Large intestine (tissue), 3 donors: ENCODE results near the gene CDC25A. TPM values are rescaled to one million over a fixed set of nuclear protein-coding genes. Genes with fewer than 3 reads are reported as not detected.

Source experiments
- DNase-seq, 2 donors: peaks; one replicate each; pipeline versions ENCODE4 v3.0.0 to v3.0.0-alpha.2; 2013
- H3K27ac ChIP-seq: one replicate; pipeline ENCODE4 v1.5.1; 2013; ENCODE audit warnings: low read length
- H3K27me3 ChIP-seq: 2 replicates; pipeline ENCODE4 v1.6.1; 2013; ENCODE audit warnings: low read length; ENCODE audit not compliant: control insufficient read depth, insufficient read depth
- H3K36me3 ChIP-seq: 2 replicates; pipeline ENCODE4 v1.6.1; 2013; ENCODE audit warnings: low read length; ENCODE audit not compliant: control insufficient read depth, insufficient read depth
- H3K4me1 ChIP-seq: one replicate; pipeline ENCODE4 v1.6.1; 2013; ENCODE audit warnings: low read length; ENCODE audit not compliant: control insufficient read depth, insufficient read depth
- H3K4me3 ChIP-seq: one replicate; pipeline ENCODE4 v1.5.1; 2013; ENCODE audit warnings: low read length
- H3K9me3 ChIP-seq: one replicate; pipeline ENCODE4 v1.6.1; 2013; ENCODE audit warnings: mild to moderate bottlenecking, low read depth, low read length, moderate library complexity; ENCODE audit not compliant: control insufficient read depth
- WGBS: methylation state at CpG from one replicate; pipeline ENCODE4 v1.1.5; 2013; ENCODE audit warnings: low lambda C conversion rate; ENCODE audit not compliant: insufficient coverage; 5-methylcytosine and 5-hydroxymethylcytosine counted together
- polyA plus RNA-seq: library from polyadenylated mRNA; unstranded; fragments of 120-200 nt; gene quantifications from one replicate; pipeline ENCODE4 v1.2.1, GENCODE V29; 2013

CDC25A gene
- polyA plus RNA-seq, 1 donor = 5.3 TPM

DNA sequence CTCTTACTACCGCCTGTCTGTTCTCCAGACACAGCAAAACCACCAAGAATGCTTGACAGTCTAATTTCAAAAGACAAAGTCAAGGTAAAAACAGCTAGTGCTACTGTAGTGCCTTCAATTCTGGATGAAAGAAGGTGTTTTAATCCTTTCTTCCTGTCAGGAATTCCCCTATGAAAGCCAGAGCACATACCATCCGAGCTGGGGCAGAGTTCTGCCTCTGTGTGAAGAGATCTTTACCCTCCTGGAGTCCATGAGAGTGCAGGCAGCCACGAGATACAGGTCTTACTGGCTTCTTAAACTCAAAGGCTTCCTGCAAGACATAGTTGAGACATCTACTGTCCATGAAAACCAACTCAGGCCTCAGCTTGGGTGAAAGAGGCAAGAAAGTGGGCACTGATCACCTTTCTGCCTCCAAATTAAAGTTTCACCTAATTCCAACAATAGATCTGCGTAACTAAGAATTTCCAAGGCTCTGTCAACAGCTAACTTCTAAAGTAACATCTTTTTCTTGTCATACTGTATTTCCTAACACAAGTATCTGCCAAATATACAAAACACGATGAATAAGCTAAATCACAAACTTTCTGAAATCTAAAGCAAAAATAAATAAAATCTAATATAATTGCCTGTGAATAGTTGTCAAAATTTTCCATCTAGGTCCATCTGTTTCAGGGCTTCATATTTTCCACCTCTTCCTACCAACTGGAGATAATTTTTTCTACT lies 7.5 kb downstream of the CDC25A start:
- Histone ChIP-seq H3K36me3 (peaks cover 32% of the 10 kb centered on the region), H3K9me3 (no peaks in the 10 kb centered on the region), H3K4me1 (peaks cover 4% of the 10 kb centered on the region), H3K4me3 (no peak overlapping the region), H3K27me3 (no peaks in the 10 kb centered on the region), H3K27ac (peak overlapping the region; percentile 44)
- 71% methylated on average over 1 of the region's 5 CpGs for WGBS
- peak; percentile 31 to 69 for DNase-seq

DNA sequence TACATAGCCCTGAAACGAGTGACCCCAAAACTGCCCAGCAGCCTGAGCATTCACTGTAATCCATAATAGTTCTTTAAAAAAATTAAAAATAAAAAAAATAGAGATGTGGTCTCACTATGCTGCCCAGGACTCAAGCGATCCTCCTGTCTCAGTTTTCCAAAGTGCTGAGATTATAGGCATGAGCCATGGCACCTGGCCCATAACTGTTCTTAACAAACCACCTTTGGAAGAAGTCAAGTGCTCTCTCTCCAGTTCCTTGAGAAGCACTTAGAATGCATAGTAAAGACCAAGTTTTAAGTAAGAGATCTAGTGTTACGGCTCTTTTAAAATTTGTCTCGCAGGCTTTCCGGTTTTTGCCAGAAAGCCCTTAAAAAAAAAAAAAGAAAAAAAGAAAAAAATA lies 8.2 kb downstream of the CDC25A start:
- Histone ChIP-seq H3K36me3 (peaks cover 30% of the 10 kb centered on the region), H3K4me1 (no peaks in the 10 kb centered on the region), H3K27me3 (no peaks in the 10 kb centered on the region), H3K9me3 (no peaks in the 10 kb centered on the region), H3K27ac (no peak overlapping the region), H3K4me3 (no peak overlapping the region)
- WGBS = 93% methylated on average over 3 of the region's 5 CpGs
- DNase-seq = no peak

DNA sequence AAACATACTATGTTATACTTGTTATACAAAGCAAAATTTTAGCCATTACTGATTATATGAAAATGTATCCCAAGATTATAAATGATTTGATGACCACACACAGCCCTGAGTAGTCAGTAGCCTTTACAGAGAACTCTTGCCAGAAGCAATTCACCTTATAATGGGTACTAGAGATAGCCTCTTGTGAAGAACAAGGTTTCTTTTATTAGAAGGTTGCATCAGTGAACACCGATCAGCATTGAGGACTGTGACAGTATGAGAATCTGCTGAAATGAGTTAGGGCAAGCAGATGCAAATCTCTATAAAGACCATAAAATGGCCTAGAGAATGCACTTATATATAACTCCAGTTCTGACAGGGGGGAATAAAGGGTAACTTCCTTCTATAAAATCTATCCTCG lies 10.1 kb downstream of the CDC25A start:
- Histone ChIP-seq H3K4me1 (no peaks in the 10 kb centered on the region), H3K4me3 (no peak overlapping the region), H3K27me3 (no peaks in the 10 kb centered on the region), H3K27ac (no peak overlapping the region), H3K36me3 (peaks cover 41% of the 10 kb centered on the region), H3K9me3 (no peaks in the 10 kb centered on the region)
- no CpG with 5 or more reads among the region's 2 CpGs for WGBS
- DNase-seq = no peak

DNA sequence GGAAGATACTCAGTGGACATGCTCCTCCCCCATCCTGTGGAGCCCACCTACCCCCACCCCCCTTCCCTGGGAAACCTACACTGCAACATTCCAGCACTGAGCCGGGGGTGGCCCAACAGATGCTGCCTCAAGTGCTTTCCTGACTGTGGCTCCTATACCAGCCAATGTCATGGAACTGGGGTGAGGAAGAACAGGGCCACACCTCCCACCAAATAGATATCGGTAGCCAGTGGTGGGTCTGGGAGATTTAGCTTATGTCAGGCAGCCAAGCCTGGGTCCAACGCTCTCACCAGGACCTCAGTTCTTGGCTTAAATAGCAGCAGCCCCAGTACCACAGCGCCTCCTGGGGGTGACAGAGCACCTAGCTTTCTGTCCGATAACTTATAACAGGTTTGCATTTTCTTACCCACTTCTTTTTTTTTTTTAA lies 30.3 kb downstream of the CDC25A start:
- peak; percentile 36 for DNase-seq
- no CpG with 5 or more reads among the region's 5 CpGs for WGBS
- peaks cover 22% of the 10 kb centered on the region for H3K36me3 ChIP-seq
- no peak overlapping the region for H3K4me3 ChIP-seq
- H3K4me1 ChIP-seq = no peaks in the 10 kb centered on the region
- no peaks in the 10 kb centered on the region for H3K27me3 ChIP-seq
- no peak overlapping the region for H3K27ac ChIP-seq
- H3K9me3 ChIP-seq = no peaks in the 10 kb centered on the region

DNA sequence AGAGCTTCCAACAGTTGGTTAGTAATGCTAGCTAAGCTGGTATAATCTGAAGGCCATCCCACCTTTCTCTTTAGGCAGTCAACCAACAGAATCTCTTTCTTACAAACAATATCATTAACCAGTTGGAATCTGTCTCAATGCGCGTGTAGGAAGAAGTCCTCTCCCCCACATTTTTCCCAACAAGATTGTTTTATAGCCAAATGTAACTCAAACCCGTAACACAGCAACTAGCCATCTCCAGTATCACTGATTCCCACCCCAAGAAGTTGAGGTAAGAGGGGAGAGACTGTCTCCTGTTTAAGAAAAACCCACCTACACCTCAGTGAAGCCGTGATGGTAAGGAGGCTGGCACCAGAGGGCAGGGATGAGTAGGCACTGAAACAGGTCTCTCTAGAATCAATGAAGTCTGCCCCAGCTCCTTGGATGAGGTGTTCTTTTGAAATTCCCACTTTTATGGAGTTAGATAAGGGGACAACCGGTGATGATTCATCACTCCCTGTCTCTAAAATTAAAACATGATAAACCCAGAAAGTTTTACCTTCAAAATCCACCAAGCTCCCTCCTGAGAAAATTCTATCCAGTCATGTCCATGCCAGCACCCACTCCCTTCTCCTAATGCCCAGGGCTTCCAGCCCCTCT lies 30.9 kb downstream of the CDC25A start:
- no peak overlapping the region for H3K4me3 ChIP-seq
- H3K36me3 ChIP-seq = peaks cover 19% of the 10 kb centered on the region
- no peak overlapping the region for H3K27ac ChIP-seq
- H3K27me3 ChIP-seq = no peaks in the 10 kb centered on the region
- DNase-seq = no peak
- 80% methylated on average over 3 of the region's 5 CpGs for WGBS
- no peaks in the 10 kb centered on the region for H3K4me1 ChIP-seq
- no peaks in the 10 kb centered on the region for H3K9me3 ChIP-seq

DNA sequence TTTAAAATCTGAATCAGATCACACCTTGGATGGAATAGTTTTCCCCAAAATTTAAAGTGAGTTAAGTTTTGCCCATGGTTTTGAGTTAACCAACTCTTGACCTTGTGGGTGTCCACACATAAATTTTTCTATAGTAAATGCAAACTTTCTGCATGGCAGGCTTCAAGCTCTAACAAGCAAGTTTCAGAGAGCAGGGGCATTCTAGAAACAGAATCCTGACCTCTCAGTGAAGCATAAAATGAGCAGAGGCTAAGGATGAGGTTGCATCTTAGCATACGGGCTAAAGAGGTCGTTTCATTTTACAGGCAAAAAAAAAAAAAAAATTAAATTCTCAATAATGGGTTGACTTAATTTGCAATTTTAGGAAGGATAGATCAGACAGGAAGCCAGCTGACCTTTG lies 32.1 kb downstream of the CDC25A start:
- WGBS = no CpG with 5 or more reads among the region's 2 CpGs
- Histone ChIP-seq H3K27ac (no peak overlapping the region), H3K9me3 (no peaks in the 10 kb centered on the region), H3K27me3 (no peaks in the 10 kb centered on the region), H3K4me1 (peaks cover 3% of the 10 kb centered on the region), H3K4me3 (no peak overlapping the region), H3K36me3 (peaks cover 13% of the 10 kb centered on the region)
- DNase-seq = no peak

DNA sequence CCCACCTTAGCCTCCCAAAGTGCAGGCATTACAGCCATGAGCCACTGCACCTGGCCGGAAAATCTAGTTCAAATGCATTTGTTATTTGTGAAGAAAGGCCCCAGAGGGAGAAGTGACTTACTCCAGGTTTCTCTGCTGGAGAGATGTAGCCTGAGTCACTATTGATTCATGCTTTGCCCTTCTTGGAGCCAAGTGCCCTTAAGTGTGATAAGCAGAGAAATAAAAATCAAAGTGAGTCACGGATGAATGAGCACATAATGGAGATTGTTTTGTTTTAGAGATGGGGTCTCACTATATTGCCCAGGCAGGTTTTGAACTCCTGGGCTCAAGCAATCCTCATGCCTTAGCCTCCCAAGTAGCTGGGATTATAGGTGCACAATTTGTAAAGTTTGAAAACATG lies 33.1 kb downstream of the CDC25A start:
- WGBS = 100% methylated on average over 1 of the region's 2 CpGs
- no peak overlapping the region for H3K27ac ChIP-seq

DNA sequence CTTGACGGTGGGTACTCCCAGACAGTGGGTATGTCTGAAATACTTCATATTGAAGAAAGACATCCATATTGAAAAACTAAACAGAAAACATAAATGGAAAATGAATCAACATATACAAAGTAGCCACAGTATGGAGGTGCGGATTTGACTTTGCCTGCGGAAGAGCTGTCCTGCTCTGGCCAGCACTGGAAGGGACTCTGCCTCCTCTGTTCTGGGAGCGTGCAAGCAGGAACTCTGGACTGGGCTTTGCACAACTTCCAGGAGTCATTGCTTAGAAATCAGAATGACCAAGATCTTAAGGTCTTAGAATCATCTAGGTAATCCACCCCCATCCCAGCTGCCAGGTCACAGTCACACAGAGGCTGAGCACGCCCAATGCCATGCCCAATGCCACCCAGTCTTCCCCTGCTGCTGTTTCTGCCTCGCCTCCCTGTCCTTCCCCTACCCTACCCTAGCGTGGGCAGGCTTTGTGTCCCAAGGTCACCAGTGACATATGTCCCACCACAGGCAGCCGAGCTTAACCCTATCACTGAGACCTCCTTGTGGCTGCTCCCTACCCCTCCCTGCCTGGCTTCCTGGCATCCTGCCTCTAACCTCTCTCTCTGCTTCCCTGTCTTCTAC lies 36.3 kb downstream of the CDC25A start:
- H3K27me3 ChIP-seq = no peaks in the 10 kb centered on the region
- H3K4me1 ChIP-seq = peaks cover 3% of the 10 kb centered on the region
- H3K36me3 ChIP-seq = no peaks in the 10 kb centered on the region
- DNase-seq = no peak
- no peak overlapping the region for H3K27ac ChIP-seq
- H3K9me3 ChIP-seq = no peaks in the 10 kb centered on the region
- WGBS = no CpG with 5 or more reads among the region's 8 CpGs
- H3K4me3 ChIP-seq = no peak overlapping the region

More for the DNA sequence above, 33.1 kb downstream of the CDC25A start:
- no peaks in the 10 kb centered on the region for H3K9me3 ChIP-seq
- DNase-seq = no peak
- H3K4me3 ChIP-seq = no peak overlapping the region
- no peaks in the 10 kb centered on the region for H3K27me3 ChIP-seq
- peaks cover 3% of the 10 kb centered on the region for H3K4me1 ChIP-seq
- H3K36me3 ChIP-seq = peaks cover 11% of the 10 kb centered on the region

DNA sequence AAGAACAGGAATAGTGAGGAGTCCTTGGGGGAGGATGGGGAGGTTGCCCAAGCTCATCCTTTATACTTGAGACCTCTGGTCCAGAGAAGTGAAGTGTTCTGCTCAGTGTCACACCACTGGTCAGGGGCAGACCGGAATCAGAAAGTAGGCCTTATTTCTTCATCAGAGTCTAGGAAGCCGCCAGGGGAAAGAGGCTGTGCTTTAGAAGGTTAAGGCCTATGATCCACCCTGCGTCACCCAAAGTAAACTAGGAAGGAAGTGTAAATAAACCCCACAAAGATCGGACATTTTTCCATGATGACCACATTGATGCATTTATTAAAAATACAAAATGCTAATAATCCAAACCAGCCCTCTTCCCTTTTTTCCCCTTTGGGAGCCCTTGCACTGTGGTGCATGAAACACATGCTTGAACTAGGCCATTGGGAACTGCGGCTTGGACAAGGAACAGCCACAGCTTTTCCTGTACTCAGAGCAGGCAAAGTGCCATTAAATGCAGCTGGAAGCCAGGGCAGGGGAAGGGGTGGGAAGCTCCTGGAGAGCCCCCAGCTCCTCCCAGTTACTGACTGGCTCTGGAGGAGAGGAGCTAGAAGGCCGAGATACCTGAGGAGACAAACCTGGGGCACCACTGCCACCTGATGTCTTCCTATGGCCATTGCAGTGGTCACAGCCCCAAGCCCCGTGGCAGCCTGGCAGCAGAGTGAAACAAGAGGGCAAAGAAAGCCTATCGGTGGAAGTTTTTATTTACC lies 37.0 kb downstream of the CDC25A start:
- 57% methylated on average over 2 of the region's 8 CpGs for WGBS
- Histone ChIP-seq H3K27me3 (no peaks in the 10 kb centered on the region), H3K36me3 (no peaks in the 10 kb centered on the region), H3K9me3 (no peaks in the 10 kb centered on the region), H3K4me3 (no peak overlapping the region), H3K27ac (no peak overlapping the region), H3K4me1 (peaks cover 3% of the 10 kb centered on the region)
- peak; percentile 56 to 65 for DNase-seq

DNA sequence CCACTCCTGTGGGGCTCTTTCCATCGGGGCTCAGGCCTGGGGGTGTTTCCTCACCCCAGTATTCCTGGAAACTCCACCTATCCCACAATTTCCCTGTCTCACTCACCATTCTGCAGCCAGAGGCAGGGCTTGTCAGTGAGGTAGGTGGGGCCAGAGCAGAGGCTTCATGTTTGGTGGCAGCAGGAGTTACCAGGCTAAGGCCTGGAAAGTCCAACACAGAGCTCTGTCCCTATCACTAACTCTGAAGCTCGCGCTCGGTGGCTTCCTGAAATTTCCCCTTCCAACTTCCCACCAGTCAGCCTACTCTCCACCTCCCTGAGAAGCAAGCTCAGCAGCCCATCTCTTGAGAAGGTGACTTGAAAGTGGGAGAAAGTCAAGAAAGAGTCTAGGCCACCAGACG lies 44.2 kb downstream of the CDC25A start:
- no peak for DNase-seq
- WGBS = no CpG with 5 or more reads among the region's 5 CpGs
- H3K4me1 ChIP-seq = no peaks in the 10 kb centered on the region
- H3K27ac ChIP-seq = no peak overlapping the region
- H3K27me3 ChIP-seq = no peaks in the 10 kb centered on the region
- H3K9me3 ChIP-seq = no peaks in the 10 kb centered on the region
- no peaks in the 10 kb centered on the region for H3K36me3 ChIP-seq
- no peak overlapping the region for H3K4me3 ChIP-seq
